ENCODE data around the gene RPH3AL.
"Not testable (repeated sequence)": the region's sequence is repeated elsewhere in the genome, so short reads cannot be mapped to it uniquely, and the experiment has no call there.

Gene RPH3AL

GRCh38 chr17:202501-202951 lies 150.1 kb downstream of the RPH3AL start:
- no peak for DNase-seq (ENCODE audit: low spot score)

- not testable (repeated sequence) for DNase-seq (ENCODE audit: low spot score)
Observed at GRCh38 chr17:201736-202135, 150.9 kb downstream of the RPH3AL start.

GRCh38 chr17:201257-201656 lies 151.3 kb downstream of the RPH3AL start:
- not testable (repeated sequence) for DNase-seq (ENCODE audit: low spot score)

- DNase-seq (ENCODE audit: low spot score), result no peak
Observed at GRCh38 chr17:200586-200985, 152.0 kb downstream of the RPH3AL start.

DNA sequence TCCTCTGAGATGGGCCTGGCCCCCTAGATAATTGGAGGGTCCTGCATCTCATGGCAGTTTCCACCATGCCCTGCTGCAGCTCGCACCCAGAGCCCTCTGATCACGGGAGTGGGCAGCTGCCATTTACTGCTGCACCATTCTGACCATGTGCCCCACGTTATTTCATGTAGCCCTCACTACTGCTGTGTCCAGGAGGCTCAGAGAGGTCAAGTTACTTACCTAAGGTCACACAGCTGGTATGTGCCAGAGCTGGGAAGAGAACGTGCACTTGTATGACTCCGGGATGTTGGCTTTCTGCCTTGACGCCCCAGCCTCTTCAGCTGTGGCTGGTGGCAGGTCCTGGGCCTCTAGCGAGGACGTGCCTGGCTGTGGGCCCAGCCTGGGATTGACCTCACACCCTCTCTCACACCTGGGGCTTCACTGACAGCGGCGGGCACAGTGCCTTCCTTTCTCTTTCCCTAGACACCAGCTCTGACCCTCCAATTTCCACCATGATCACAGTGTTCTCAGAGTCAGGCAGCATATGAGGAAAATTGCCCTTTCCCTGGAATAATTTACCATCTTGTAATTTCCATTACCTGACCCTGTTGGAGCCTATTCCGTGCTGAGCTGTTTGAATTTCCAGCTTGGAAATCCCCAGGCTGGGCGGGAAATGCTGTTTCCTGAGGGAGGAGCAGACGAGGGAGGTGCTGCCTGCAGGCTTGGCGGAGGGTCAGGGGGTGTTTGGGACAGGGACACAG lies 152.6 kb downstream of the RPH3AL start:
- no peak for DNase-seq (ENCODE audit: low spot score)

- DNase-seq (ENCODE audit: low spot score), result no peak
Observed at GRCh38 chr17:199191-199604, 153.4 kb downstream of the RPH3AL start.

DNA sequence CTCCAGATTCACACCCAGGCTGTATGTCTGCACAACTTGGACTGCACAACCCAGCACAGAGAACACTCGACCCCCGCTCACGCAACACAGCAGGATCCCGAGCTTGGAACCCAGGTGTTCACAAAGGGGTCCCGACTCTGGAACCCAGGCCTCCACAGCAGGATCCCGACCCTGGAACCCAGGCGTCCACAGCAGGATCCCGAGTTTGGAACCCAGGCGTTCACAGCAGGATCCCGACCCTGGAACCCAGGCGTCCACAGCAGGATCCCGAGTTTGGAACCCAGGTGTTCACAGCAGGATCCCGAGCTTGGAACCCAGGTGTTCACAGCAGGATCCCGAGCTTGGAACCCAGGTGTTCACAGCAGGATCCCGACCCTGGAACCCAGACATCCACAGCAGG lies 154.4 kb downstream of the RPH3AL start:
- not testable (repeated sequence) for DNase-seq (ENCODE audit: low spot score)

GRCh38 chr17:197352-197751 lies 155.3 kb downstream of the RPH3AL start:
- no peak for DNase-seq (ENCODE audit: low spot score)

DNA sequence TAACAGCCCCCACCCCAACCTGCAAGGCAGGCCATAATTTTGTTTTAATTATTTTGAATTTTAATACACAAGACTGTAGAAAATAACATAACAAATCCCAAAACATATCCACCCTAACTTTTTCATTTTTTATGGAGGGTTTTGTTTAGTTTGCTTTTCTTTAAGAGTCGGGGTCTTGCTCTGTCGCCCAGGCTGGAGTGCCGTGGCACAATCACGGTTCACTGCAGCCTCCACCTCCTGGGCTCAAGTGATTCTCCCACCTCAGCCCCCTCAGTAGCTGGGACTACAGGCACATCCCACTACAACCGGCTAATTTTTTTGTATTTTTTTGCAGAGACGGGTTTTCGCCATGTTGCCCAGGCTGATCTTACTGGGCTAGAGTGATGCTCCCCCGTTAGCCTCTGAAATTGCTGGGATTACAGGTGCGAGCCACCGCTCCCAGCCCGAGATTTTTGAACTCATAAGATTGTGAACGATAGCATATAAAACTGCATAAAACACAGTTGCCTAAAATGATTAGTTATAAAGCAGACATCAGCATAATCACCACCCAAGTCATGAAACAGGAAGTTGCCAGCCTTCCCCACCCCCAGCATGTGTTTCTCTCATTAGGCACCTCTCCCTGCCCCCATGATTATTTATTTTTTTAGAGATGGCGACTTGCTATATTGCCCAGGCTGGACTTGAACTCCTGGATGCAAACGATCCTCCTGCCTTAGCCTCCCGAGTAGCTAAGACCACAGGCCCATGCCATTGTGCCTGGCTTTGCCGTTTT lies 157.6 kb downstream of the RPH3AL start:
- no peak for DNase-seq (ENCODE audit: low spot score)

- DNase-seq (ENCODE audit: low spot score), result no peak
Observed at GRCh38 chr17:193841-194806, 158.5 kb downstream of the RPH3AL start.

DNA sequence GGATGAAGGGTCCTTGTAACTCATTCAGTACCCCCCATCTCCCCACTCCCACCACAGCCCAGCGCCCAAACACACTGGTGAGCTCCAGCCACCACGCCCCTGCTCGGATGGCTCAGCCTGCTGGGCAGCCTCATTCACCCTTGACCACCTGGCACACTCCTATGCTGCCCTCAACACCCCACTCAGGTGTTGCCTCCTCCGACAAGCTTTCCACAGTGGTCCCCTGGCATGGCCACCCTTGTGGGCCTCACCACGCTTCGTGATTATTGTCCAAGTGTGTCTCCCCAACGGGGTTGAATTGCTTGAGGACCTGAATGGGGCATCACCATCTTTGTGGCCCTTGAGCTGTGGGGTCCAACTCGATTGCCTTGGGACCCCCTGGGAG lies 159.2 kb downstream of the RPH3AL start:
- DNase-seq (ENCODE audit: low spot score), result no peak

DNA sequence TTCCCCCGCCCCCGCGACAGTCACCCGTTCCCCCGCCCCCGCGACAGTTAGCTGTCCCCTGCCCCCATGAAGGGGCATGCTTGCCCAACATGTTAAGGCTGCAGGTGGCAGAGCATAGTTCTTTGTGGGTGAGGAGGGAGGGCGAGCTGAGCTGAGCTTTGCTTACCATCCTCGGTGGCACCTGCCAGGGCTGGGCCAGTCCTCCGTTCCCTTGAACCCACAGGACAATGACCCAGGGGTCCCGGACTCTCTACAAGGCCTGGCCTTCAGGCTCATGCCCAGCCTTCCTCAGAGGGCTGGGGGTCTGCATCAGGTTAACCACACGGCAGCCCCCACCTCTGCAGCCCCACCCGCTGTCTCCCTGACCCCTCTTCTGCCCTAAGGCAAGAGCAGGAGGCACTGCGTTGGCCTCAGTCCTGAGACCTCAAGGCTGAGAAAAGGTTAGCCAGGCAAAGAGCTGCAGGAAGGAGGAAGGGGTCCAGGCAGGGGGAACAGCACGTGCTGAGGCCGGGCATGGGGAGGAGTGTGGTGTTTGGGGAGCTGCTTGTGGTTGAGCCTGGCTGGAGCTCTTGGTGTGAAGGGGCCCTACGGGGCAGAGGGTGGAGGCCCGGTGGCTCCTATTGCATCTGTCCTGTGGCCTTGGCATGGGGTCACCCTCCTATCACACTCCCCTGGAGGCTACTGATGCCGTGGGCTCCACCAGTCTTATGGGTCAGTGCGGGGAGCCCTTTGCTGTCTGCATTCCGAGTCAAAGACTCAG lies 159.8 kb downstream of the RPH3AL start:
- no peak for DNase-seq (ENCODE audit: low spot score)

DNA sequence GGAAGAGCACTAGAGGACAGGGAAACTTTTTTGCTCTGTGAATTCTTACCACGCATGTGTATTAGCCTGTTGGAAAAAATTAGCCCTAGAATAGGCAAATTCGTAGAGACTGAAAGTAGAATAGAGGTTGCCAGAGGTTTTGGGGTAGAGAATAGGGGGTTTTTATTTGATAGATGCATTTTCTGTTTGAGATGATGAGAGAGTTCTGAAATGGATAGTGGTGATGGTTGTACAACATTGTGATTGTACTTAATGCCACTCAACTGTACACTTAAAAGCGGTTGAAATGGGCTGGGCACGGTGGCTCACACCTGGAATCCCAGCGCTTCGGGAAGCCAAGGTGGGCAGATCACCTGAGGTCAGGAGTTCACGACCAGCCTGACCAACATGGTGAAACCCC lies 163.2 kb downstream of the RPH3AL start:
- no peak for DNase-seq (ENCODE audit: low spot score)

DNA sequence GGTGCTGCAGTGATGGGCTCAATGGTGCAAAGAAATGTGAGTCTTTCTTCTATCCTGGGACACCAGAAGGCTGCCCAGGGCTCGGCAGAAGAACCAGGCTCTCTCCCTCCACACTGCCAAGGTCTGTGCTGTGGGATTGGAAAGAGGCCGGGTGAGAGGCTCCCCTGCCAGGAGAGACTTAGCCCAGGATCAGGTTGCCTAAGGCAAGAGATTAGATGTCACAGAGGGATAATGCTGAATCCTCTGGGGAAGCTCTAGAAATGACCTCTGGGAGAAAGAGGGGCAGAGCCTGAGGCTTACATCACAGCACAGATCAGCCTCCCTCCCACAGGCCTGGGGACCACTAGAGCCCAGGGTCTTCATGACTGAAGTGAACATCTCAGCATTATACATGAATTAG lies 165.5 kb downstream of the RPH3AL start:
- no peak for DNase-seq (ENCODE audit: low spot score)

DNA sequence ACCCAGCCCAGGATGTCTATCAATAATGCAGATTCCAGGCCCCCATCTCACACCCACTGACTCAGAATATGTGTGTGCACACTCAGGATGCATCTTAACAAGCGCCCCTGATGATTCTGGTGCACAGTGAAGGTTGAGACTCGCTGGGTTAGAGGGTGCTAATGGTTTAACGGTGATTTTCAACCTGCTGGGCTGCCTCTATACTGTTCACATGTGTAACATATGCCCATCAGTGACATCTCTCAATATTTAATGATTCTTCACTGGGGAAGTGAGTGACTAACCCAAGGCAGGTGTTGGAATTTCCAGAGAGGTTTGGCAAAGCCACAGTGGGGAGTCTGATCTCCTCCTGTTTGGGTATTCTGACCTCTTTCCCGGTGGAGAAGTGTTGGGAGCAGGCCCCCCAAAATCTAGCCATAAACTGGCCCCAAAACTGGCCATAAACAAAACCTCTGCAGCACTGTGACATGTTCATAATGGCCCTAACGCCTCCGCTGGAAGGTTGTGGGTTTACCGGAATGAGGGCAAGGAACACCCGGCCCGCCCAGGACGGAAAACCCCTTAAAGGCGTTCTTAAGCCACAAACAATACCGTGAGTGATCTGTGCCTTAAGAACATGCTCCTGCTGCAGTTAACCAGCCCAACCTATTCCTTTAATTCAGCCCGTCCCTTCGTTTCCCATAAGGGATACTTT lies 167.0 kb downstream of the RPH3AL start:
- DNase-seq (ENCODE audit: low spot score), result peak; percentile 8

DNA sequence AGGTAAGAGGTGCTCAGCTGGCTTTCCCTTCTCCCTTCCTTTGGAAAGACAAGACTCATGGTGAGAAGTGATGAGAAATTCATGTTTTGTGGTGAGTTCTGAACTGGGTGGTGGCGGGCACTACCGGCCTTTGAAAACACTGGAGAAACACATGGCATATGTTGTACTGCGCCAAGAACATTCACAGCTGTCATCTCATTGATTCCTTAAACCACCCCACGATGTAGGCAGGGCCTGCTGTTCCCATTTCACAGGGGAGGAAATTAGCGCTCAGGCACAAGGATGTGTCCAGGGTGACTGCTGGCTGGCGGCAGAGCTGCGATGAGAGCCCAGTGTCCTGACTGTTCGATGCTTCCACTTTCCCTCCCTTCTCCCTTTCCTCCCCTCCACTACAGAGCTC lies 169.6 kb downstream of the RPH3AL start:
- DNase-seq (ENCODE audit: low spot score), result no peak

GRCh38 chr17:182050-182751 lies 170.4 kb downstream of the RPH3AL start:
- DNase-seq (ENCODE audit: low spot score), result no peak

DNA sequence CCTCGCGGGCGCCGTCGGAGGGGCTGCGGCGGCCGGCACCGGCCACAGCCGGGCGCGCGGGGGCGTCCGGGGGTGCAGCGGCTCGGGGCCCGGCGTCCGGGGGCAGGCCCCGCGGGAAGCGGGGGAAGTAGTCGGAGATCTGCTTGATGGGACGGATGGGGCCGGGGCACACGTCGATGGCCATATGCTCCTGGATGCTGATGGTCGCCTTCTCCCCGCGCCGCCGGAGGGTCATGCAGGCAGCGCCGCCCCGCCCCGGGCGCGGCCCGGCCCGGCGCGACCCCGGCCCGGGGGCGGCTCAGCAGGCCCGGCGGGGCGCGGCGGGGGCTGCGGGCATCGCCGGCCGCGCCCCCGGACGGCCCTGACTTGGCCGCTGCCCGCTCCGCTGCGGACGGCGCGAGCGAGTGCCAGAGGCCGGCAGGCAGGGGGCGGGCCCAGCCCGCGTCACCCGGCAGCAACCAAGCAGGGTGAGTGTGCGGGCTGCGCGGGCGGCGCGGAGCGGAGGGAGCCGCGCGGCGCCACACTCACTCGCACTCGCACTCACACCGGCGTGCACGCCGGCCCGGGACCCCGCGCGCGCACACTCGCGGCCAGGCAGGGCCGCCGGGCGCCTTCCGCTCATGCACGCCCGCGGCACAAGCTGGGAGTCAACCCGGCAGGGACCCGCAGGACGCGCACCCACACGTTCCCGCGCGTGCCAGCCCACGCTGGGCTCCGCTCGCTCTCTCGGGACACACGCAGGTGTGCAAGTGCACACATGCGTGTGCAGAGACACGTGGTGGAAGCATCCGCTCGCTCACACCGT lies 171.2 kb downstream of the RPH3AL start, which contains the start of gene DOC2B:
Gene DOC2B (minus strand): TSS at position 406 of the 805 bp plus-strand sequence. CDS start 171 bp downstream, at position 235.
- DNase-seq (ENCODE audit: low spot score), result no peak

Measured in CD4-positive, alpha-beta T cell treated with Interleukin-2 at 100 ng/mL for 4 hours (primary cell).